ENCODE measurements around the gene EHMT1. TPM values are rescaled to one million over a fixed set of nuclear protein-coding genes. Genes with fewer than 3 reads are reported as not detected.

The EHMT1 gene
- total and polyA plus RNA-seq, 2 of the 8 experiments (the other 6 are each of a cell fraction or from before 2014, with no cell fraction given), result 95.7 to 163 TPM

GRCh38 chr9:137763271-137763955, 144.6 kb downstream of the EHMT1 start:
- H3K9me3 ChIP-seq (ENCODE audit: insufficient read depth in 2 of 2, low read depth in 1 of 2, low read length in 1 of 2), result no peaks in the 10 kb centered on the region
- no peak overlapping the region for H3K4me3 ChIP-seq (ENCODE audit: extremely low read depth in 1 of 4, insufficient read depth in 2 of 4, low read depth in 3 of 4, low read length in 4 of 4)
- no peak overlapping the region for H3K18ac ChIP-seq (ENCODE audit: extremely low read depth, low read length)
- peaks cover 0 to 16% of the 10 kb centered on the region in 2 experiments; a peak in 1 of 4 replicates for H3K79me2 ChIP-seq (ENCODE audit: control insufficient read depth in 1 of 2, insufficient read depth in 2 of 2, low read length in 2 of 2)
- no peak overlapping the region for H3K4ac ChIP-seq (replicated peaks; ENCODE audit: insufficient read length, low read depth, low read length)
- no peak overlapping the region for H4K91ac ChIP-seq (replicated peaks; ENCODE audit: insufficient read length, low read length)
- no peak overlapping the region for H2BK12ac ChIP-seq (ENCODE audit: low read depth, low read length)
- H3K4me1 ChIP-seq (replicated peaks in 1 of 4; ENCODE audit: control insufficient read depth in 3 of 4, insufficient read depth in 4 of 4, low read length in 3 of 4), result no peaks in the 10 kb centered on the region; a peak in 1 of 7 replicates
- FAIRE-seq, result no peak
- ChIA-PET POLR2A (ENCODE audit: partially characterized antibody) (no interaction called here), CTCF (ENCODE audit: partially characterized antibody) (interaction anchor here (2.6 kb wide), 1 partner anchor 9 kb away, joined by 6 read pairs; no protein-coding TSS in a partner anchor)
- H4K20me1 ChIP-seq (replicated peaks in 1 of 2; ENCODE audit: control insufficient read depth in 1 of 2, insufficient read depth in 2 of 2, low read length in 2 of 2), result peaks cover 4 to 10% of the 10 kb centered on the region in 2 experiments
- no peak for TF ChIP-seq HDAC2 (IDR thresholded peaks at IDR 0.05; ENCODE audit: borderline replicate concordance in 1 of 2, low read depth in 2 of 2, low read length in 2 of 2)
- no peak overlapping the region for H3K14ac ChIP-seq (ENCODE audit: insufficient read length)
- no peak overlapping the region for H3K4me2 ChIP-seq (ENCODE audit: insufficient read depth in 1 of 2, low read depth in 2 of 2, low read length in 2 of 2)
- H2BK20ac ChIP-seq (ENCODE audit: low read length), result no peak overlapping the region
- H4K5ac ChIP-seq (ENCODE audit: insufficient read length, low read depth, low read length), result no peak overlapping the region
- no peak overlapping the region for H4K8ac ChIP-seq (ENCODE audit: extremely low read depth, insufficient read depth, low read length)
- H2AFZ ChIP-seq (ENCODE audit: low read length), result no peak overlapping the region
- H2AK5ac ChIP-seq (ENCODE audit: low read depth, low read length), result no peak overlapping the region
- no peak overlapping the region for H3K9ac ChIP-seq (replicated peaks in 1 of 4; ENCODE audit: extremely low read depth in 1 of 4, low read depth in 3 of 4, low read length in 3 of 4)
- no peaks in the 10 kb centered on the region for H3K27me3 ChIP-seq (replicated peaks in 1 of 4; ENCODE audit: control insufficient read depth in 3 of 4, extremely low read depth in 1 of 4, insufficient read depth in 3 of 4, low read length in 3 of 4)
- no peak overlapping the region for H3K56ac ChIP-seq (replicated peaks; ENCODE audit: insufficient read length, low read depth, low read length)
- H3K23me2 ChIP-seq (ENCODE audit: low read depth, low read length), result no peaks in the 10 kb centered on the region
- no peak for DNase-seq (ENCODE audit: low read depth in 1 of 2, low spot score in 2 of 2)
- 93% methylated on average over 28 of the region's 29 CpGs; no CpG with 5 or more reads in 1 of the 2 experiments for WGBS, 2 experiments (ENCODE audit: extremely low coverage in 1 of 2, insufficient coverage in 1 of 2, insufficient read length in 1 of 2, insufficient replicate concordance in 2 of 2, low coverage in 1 of 2, low lambda C conversion rate in 2 of 2, missing lambda C conversion rate in 1 of 2)
- no peak overlapping the region for H2BK120ac ChIP-seq (replicated peaks; ENCODE audit: low read depth, low read length)
- peaks cover 6% of the 10 kb centered on the region for H3K79me1 ChIP-seq (ENCODE audit: low read depth, low read length)
- H3K36me3 ChIP-seq (ENCODE audit: control insufficient read depth in 2 of 4, insufficient read depth in 4 of 4, low read length in 3 of 4), result peaks cover 18 to 47% (median 28%) of the 10 kb centered on the region in 4 experiments; a peak in 7 of 8 replicates
- H3K27ac ChIP-seq (ENCODE audit: low read depth, low read length), result no peak overlapping the region
- no peak overlapping the region for H3K23ac ChIP-seq (ENCODE audit: insufficient read length)
- H2BK5ac ChIP-seq (ENCODE audit: low read depth, low read length), result no peak overlapping the region
- H2BK15ac ChIP-seq (ENCODE audit: low read length), result no peak overlapping the region

All from H1 (cell line).